Adipose tissue (tissue), 3 donors: ENCODE measurements around the gene DRC7. TPM values are rescaled to one million over a fixed set of nuclear protein-coding genes. Genes with fewer than 3 reads are reported as not detected.
"Not testable (repeated sequence)": the region's sequence is repeated elsewhere in the genome, so short reads cannot be mapped to it uniquely, and the experiment has no call there.

Experiments
- H3K27ac ChIP-seq: one replicate; pipeline ENCODE4 v1.5.1; 2013; ENCODE audit warnings: low read depth, low read length
- WGBS, 3 donors: extraction: QIAGEN DNeasy Blood & Tissue Kit; methylation state at CpG; one replicate each; pipeline ENCODE4 v1.1.7; 2013; 5-methylcytosine and 5-hydroxymethylcytosine counted together
- polyA plus RNA-seq, 3 donors: library from polyadenylated mRNA; stranded (reverse); fragments of 200-250 nt; gene quantifications; one replicate each; pipeline ENCODE4 v1.2.3, GENCODE V29; 2013
- donor health status: healthy with polysubstance abuse.
- donor health status: Bipolar disorder and iron deficiency.
- donor health status: healthy.

DRC7 gene
- polyA plus RNA-seq, 3 donors, result 0.18 to 0.24 TPM; not detected in 1

GRCh38 chr16:57703416-57704010, 8.9 kb downstream of the DRC7 start:
- WGBS, 3 donors, result 68 to 94% (median 91%) methylated on average over 11 of the region's 11 CpGs
- H3K27ac ChIP-seq, result no peak overlapping the region

- no peak overlapping the region for H3K27ac ChIP-seq
- WGBS, 3 donors, result 36 to 75% (median 73%) methylated on average over 11 of the region's 11 CpGs
These were observed 9.7 kb downstream of the DRC7 start for GRCh38 chr16:57704011-57704904.

- no peak overlapping the region for H3K27ac ChIP-seq
- WGBS, 3 donors, result 93 to 96% (median 94%) methylated on average over 4 of the region's 4 CpGs
These were observed 10.6 kb downstream of the DRC7 start for GRCh38 chr16:57704905-57705852.

- no peak overlapping the region for H3K27ac ChIP-seq
- 88 to 89% methylated on average over 1 of the region's 1 CpG; no CpG with 5 or more reads in 1 of the 3 donors for WGBS, 3 donors
These were observed 12.1 kb downstream of the DRC7 start for GRCh38 chr16:57706717-57707116.

- H3K27ac ChIP-seq, result no peak overlapping the region
These were observed 12.7 kb downstream of the DRC7 start for GRCh38 chr16:57707331-57707730.

GRCh38 chr16:57708168-57708567, 13.6 kb downstream of the DRC7 start:
- WGBS, 3 donors, result 85 to 92% (median 86%) methylated on average over 3 of the region's 3 CpGs
- no peak overlapping the region for H3K27ac ChIP-seq

More at GRCh38 chr16:57707331-57707730, 12.7 kb downstream of the DRC7 start:
- WGBS, 3 donors, result 90 to 92% (median 91%) methylated on average over 11 of the region's 11 CpGs

- 79 to 91% (median 91%) methylated on average over 3 of the region's 3 CpGs for WGBS, 3 donors
- no peak overlapping the region for H3K27ac ChIP-seq
These were observed 15.1 kb downstream of the DRC7 start for GRCh38 chr16:57709663-57710062.

GRCh38 chr16:57711346-57711745, 16.7 kb downstream of the DRC7 start:
- 88 to 93% (median 89%) methylated on average over 5 of the region's 5 CpGs for WGBS, 3 donors
- no peak overlapping the region for H3K27ac ChIP-seq

GRCh38 chr16:57711993-57712392, 17.4 kb downstream of the DRC7 start:
- no peak overlapping the region for H3K27ac ChIP-seq
- 93 to 96% (median 94%) methylated on average over 3 of the region's 3 CpGs for WGBS, 3 donors

- WGBS, 3 donors, result 67 to 83% (median 76%) methylated on average over 6 of the region's 6 CpGs
These were observed 18.0 kb downstream of the DRC7 start for GRCh38 chr16:57712569-57712968.

GRCh38 chr16:57713596-57713995, 19.0 kb downstream of the DRC7 start:
- 85 to 92% (median 90%) methylated on average over 8 of the region's 8 CpGs for WGBS, 3 donors

More at GRCh38 chr16:57712569-57712968, 18.0 kb downstream of the DRC7 start:
- not testable (repeated sequence) for H3K27ac ChIP-seq

GRCh38 chr16:57714047-57714446, 19.4 kb downstream of the DRC7 start:
- no peak overlapping the region for H3K27ac ChIP-seq
- WGBS, 3 donors, result 87 to 92% (median 92%) methylated on average over 6 of the region's 6 CpGs

More at GRCh38 chr16:57713596-57713995, 19.0 kb downstream of the DRC7 start:
- no peak overlapping the region for H3K27ac ChIP-seq

- no peak overlapping the region for H3K27ac ChIP-seq
- 57 to 67% (median 63%) methylated on average over 3 of the region's 3 CpGs for WGBS, 3 donors
These were observed 25.6 kb downstream of the DRC7 start for GRCh38 chr16:57720142-57720575.

- WGBS, 3 donors, result 77 to 79% (median 78%) methylated on average over 17 of the region's 17 CpGs
- no peak overlapping the region for H3K27ac ChIP-seq
These were observed 27.0 kb downstream of the DRC7 start for GRCh38 chr16:57721356-57722209.

GRCh38 chr16:57722210-57722499, 27.5 kb downstream of the DRC7 start:
- no peak overlapping the region for H3K27ac ChIP-seq
- 83 to 97% (median 92%) methylated on average over 2 of the region's 2 CpGs for WGBS, 3 donors

- WGBS, 3 donors, result 75 to 86% (median 81%) methylated on average over 11 of the region's 11 CpGs
- H3K27ac ChIP-seq, result no peak overlapping the region
These were observed 28.0 kb downstream of the DRC7 start for GRCh38 chr16:57722651-57723050.

GRCh38 chr16:57723170-57723569, 28.6 kb downstream of the DRC7 start:
- 63 to 81% (median 69%) methylated on average over 7 of the region's 7 CpGs for WGBS, 3 donors

GRCh38 chr16:57724531-57724930, 29.9 kb downstream of the DRC7 start:
- no peak overlapping the region for H3K27ac ChIP-seq
- 80 to 88% (median 85%) methylated on average over 15 of the region's 15 CpGs for WGBS, 3 donors

More at GRCh38 chr16:57723170-57723569, 28.6 kb downstream of the DRC7 start:
- no peak overlapping the region for H3K27ac ChIP-seq
